ENCODE results near the gene CCR1. TPM values are rescaled to one million over a fixed set of nuclear protein-coding genes. Genes with fewer than 3 reads are reported as not detected.
A peak's percentile ranks its signal among the peaks of the same experiment; 100 is the strongest.

The CCR1 gene
- total RNA-seq (2012; rRNA removed) (not detected in 2 replicates), polyA plus RNA-seq (2012; rRNA removed) (not detected in 2 replicates), Bru-seq, nascent RNA (not detected), BruChase-seq, experiment 1, labeled RNA remaining after a 6-hour chase (percentile 16 among the genes with signal in this experiment), BruChase-seq, experiment 2, labeled RNA remaining after a 2-hour chase (percentile 14 among the genes with signal in this experiment)
- polyA plus RNA-seq (2012; cell fraction: cytosol; rRNA removed): not detected in 2 replicates
- not detected in 2 replicates for polyA plus RNA-seq (2012; cell fraction: nucleus; rRNA removed; ENCODE audit: low replicate concordance)
- long read RNA-seq: 0 reads

DNA sequence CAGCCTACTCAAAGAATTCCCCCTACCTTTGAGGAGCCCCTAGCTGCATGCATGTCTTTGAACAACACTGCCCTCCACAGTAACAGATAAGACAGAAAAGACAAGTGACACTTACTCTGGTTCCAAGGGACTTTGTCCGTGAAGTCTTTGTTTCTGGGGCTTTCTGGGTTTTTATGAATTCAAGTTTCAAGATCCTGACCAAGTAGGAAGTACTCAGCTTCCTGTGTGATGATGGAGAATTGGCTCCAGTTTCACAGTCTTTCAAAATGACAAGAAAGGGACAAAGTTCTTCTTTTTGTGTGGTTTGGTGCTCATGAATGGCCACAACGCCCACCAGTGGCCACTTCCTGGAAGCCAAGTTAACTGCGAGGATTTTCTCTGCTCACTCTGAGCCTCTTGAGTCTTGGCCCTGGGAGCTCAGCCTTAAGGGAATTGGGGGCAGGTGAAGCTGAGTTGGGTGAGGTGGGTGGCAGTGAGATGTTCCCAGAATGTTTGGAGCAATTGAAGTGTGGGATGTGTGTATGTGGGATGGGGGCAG is at the start of gene CCR1:
TSS of gene CCR1 (minus strand) at position 147 of the 538 bp plus-strand sequence. CDS start 4,000 bp downstream, outside the sequence.
- BruUV-seq (replicated peaks): no TSS peak
- H3K27me3 ChIP-seq (ENCODE audit: control insufficient read depth, insufficient read depth, low read length): peaks cover 17% of the 10 kb centered on the region
- POLR2A ChIA-PET (ENCODE audit: unreplicated experiment): no interaction called here
- H3K23ac ChIP-seq (ENCODE audit: low read depth, low read length): no peak within 1 kb of the TSS
- no peak within 1 kb of the TSS for H4K8ac ChIP-seq (ENCODE audit: low read depth in 2 of 2, low read length in 2 of 2)
- H3K18ac ChIP-seq (ENCODE audit: low read depth, low read length): no peak within 1 kb of the TSS
- H2BK15ac ChIP-seq (ENCODE audit: low read depth, low read length): no peak within 1 kb of the TSS
- no peak within 1 kb of the TSS for H3K56ac ChIP-seq (ENCODE audit: extremely low read depth, insufficient read depth, low read length)
- H2BK5ac ChIP-seq (ENCODE audit: low read depth, low read length, poor library complexity, severe bottlenecking): no peak within 1 kb of the TSS
- WGBS, 2 experiments (ENCODE audit: extremely low coverage in 2 of 2, insufficient read length in 1 of 2): no CpG with 5 or more reads among the region's 3 CpGs
- CTCF ChIA-PET: interaction anchor here (0.6 to 2.2 kb wide), 17 partner anchors 9 to 397 kb away, joined by 3 to 9 read pairs (median 4); partner anchors contain the start of gene CCR5
- H3K9me1 ChIP-seq (ENCODE audit: insufficient read depth, low read length): no peaks in the 10 kb centered on the region
- H3K4me1 ChIP-seq (ENCODE audit: control insufficient read depth, insufficient read depth, low read length): peaks cover 6% of the 10 kb centered on the region; the same call in 1 of the 2 replicates
- peak; percentile 10 for DNase-seq
- H3K4me2 ChIP-seq (ENCODE audit: low read depth, low read length): no peak within 1 kb of the TSS
- peak; percentile 51; the same call in 1 of the 2 replicates for ATAC-seq (ENCODE audit: low read depth)
- no peaks in the 10 kb centered on the region for H3K36me3 ChIP-seq (ENCODE audit: control insufficient read depth, insufficient read depth, low read length)
- no peak within 1 kb of the TSS for H2AK5ac ChIP-seq (ENCODE audit: low read depth, low read length)
- no peaks in the 10 kb centered on the region for H4K20me1 ChIP-seq (ENCODE audit: insufficient read depth, low read length)
- H4K5ac ChIP-seq (ENCODE audit: low read depth, low read length): no peak within 1 kb of the TSS
- intact Hi-C loops (cut with micrococcal nuclease) (loop anchor here (2.0 to 5.0 kb wide), 2 partner anchors 119 to 164 kb away; partner anchors contain the start of gene CCR5), dilution Hi-C loops (cut with HindIII; ENCODE audit: low sequenced_read_pairs, unreplicated experiment) (no loop called here), in situ Hi-C loops (cut with MboI; ENCODE audit: low sequenced_read_pairs) (no loop called here)
- no peak within 1 kb of the TSS for H3K14ac ChIP-seq (replicated peaks; ENCODE audit: low read depth, low read length)
- no peaks in the 10 kb centered on the region for H3K9me3 ChIP-seq (ENCODE audit: control insufficient read depth, insufficient read depth, low read length)
- H3K79me1 ChIP-seq (ENCODE audit: low read depth in 1 of 2, low read length in 2 of 2): no peaks in the 10 kb centered on the region
- H3K4me3 ChIP-seq (ENCODE audit: insufficient read depth, low read depth, low read length): no peak within 1 kb of the TSS
- H2AK9ac ChIP-seq (replicated peaks; ENCODE audit: low read depth, low read length, poor library complexity): no peak within 1 kb of the TSS
- H2AFZ ChIP-seq (replicated peaks; ENCODE audit: low read length, poor library complexity): no peak within 1 kb of the TSS
- H2BK20ac ChIP-seq (ENCODE audit: low read depth, low read length): no peak within 1 kb of the TSS
- H3K27ac ChIP-seq (ENCODE audit: insufficient read depth, low read length): no peak within 1 kb of the TSS
- no peak for TF ChIP-seq MAZ (IDR thresholded peaks at IDR 0.05; ENCODE audit: borderline replicate concordance, low read depth, low read length)
- TF ChIP-seq RAD21 (IDR thresholded peaks at IDR 0.05; ENCODE audit: low read length): peak; percentile 36
- TF ChIP-seq, protein P1, sequence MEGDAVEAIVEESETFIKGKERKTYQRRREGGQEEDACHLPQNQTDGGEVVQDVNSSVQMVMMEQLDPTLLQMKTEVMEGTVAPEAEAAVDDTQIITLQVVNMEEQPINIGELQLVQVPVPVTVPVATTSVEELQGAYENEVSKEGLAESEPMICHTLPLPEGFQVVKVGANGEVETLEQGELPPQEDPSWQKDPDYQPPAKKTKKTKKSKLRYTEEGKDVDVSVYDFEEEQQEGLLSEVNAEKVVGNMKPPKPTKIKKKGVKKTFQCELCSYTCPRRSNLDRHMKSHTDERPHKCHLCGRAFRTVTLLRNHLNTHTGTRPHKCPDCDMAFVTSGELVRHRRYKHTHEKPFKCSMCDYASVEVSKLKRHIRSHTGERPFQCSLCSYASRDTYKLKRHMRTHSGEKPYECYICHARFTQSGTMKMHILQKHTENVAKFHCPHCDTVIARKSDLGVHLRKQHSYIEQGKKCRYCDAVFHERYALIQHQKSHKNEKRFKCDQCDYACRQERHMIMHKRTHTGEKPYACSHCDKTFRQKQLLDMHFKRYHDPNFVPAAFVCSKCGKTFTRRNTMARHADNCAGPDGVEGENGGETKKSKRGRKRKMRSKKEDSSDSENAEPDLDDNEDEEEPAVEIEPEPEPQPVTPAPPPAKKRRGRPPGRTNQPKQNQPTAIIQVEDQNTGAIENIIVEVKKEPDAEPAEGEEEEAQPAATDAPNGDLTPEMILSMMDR (conservative IDR thresholded peaks at IDR 0.05; ENCODE audit: low read depth, low read length): peak; percentile 35
- no peak for TF ChIP-seq CEBPB (IDR thresholded peaks at IDR 0.05; ENCODE audit: low read depth, low read length)
- no peak for TF ChIP-seq MAFK (IDR thresholded peaks at IDR 0.05; ENCODE audit: low read depth, low read length)
- no peak within 1 kb of the TSS for H4K91ac ChIP-seq (ENCODE audit: insufficient read depth, low read depth, low read length)
- no peak within 1 kb of the TSS for H3K4ac ChIP-seq (ENCODE audit: low read depth, low read length)
- no peak within 1 kb of the TSS for H3K9ac ChIP-seq (ENCODE audit: low read depth, low read length)
- H2BK120ac ChIP-seq (ENCODE audit: low read depth, low read length): no peak within 1 kb of the TSS

Data from IMR-90 (cell line).